Activated CD4-positive, alpha-beta memory T cell treated with anti-CD3 and anti-CD28 coated beads, Interleukin-2, amount 10 ng/mL, durations not matched to agents 7 days and 5 days (primary cell): ENCODE data around the gene REPS2. TPM values are rescaled to one million over a fixed set of nuclear protein-coding genes. Genes with fewer than 3 reads are reported as not detected.

Experiments
- CTCF ChIA-PET: fragments of 350-600 bp; sonication (Branson Sonifier 250); formaldehyde crosslinking; loops from one replicate; lab custom pipeline; 2021; ENCODE audit warnings: antibody characterized with exemption, inconsistent platforms; lab: Charles Lee
- POLR2A ChIA-PET: fragments of 350-600 bp; sonication (Branson Sonifier 250); formaldehyde crosslinking; loops from one replicate; lab custom pipeline; 2021; ENCODE audit warnings: antibody characterized with exemption; lab: Charles Lee
- DNase-seq: peaks from one replicate; pipeline ENCODE4 v3.0.0-alpha.2; 2020
- H3K27ac Mint-ChIP-seq: one replicate; pipeline ENCODE4 v1.8.0; 2021; ENCODE audit warnings: mild to moderate bottlenecking, mixed read lengths
- H3K27me3 Mint-ChIP-seq: one replicate; pipeline ENCODE4 v1.8.0; 2021; ENCODE audit warnings: mixed read lengths
- H3K36me3 Mint-ChIP-seq: one replicate; pipeline ENCODE4 v1.8.0; 2021; ENCODE audit warnings: low read depth, mixed read lengths
- H3K4me1 Mint-ChIP-seq: one replicate; pipeline ENCODE4 v1.8.0; 2021; ENCODE audit warnings: mixed read lengths
- H3K4me3 Mint-ChIP-seq: one replicate; pipeline ENCODE4 v1.8.0; 2021; ENCODE audit warnings: mild to moderate bottlenecking, mixed read lengths
- H3K9me3 Mint-ChIP-seq: one replicate; pipeline ENCODE4 v1.8.0; 2021; ENCODE audit warnings: mixed read lengths
- total RNA-seq, 2 experiments: library from RNA; stranded (reverse); gene quantifications; one replicate each; pipeline ENCODE4 v1.2.3, GENCODE V29; 2021

REPS2 gene
- total RNA-seq, 2 experiments from 2014 or later, result 0.10 TPM

DNA sequence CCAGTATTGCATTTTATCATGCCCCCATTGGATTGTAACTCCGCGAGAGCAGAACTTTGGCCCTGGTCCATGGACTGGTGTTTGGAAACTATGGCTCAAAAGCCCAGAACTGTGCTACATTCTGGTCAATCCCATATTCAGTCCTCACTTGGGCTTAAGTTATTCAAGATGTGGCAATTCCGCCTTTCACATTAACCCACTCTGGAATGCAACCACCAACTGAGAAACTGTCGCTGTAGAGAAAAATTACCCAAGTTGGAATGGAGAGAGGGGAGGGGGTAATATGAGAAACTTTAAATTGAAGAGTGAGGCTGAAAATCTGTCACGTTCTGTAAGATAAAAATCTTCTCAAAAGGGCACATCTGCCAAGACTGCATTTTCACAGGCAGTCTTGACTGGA is 239.0 kb downstream of the REPS2 start:
- H3K4me3 Mint-ChIP-seq, result no peak overlapping the region
- no peaks in the 10 kb centered on the region for H3K27me3 Mint-ChIP-seq
- H3K36me3 Mint-ChIP-seq, result no peaks in the 10 kb centered on the region
- no peak for DNase-seq
- no peaks in the 10 kb centered on the region for H3K9me3 Mint-ChIP-seq
- ChIA-PET POLR2A (no interaction called here), CTCF (no interaction called here)
- no peak overlapping the region for H3K27ac Mint-ChIP-seq
- H3K4me1 Mint-ChIP-seq, result no peaks in the 10 kb centered on the region

DNA sequence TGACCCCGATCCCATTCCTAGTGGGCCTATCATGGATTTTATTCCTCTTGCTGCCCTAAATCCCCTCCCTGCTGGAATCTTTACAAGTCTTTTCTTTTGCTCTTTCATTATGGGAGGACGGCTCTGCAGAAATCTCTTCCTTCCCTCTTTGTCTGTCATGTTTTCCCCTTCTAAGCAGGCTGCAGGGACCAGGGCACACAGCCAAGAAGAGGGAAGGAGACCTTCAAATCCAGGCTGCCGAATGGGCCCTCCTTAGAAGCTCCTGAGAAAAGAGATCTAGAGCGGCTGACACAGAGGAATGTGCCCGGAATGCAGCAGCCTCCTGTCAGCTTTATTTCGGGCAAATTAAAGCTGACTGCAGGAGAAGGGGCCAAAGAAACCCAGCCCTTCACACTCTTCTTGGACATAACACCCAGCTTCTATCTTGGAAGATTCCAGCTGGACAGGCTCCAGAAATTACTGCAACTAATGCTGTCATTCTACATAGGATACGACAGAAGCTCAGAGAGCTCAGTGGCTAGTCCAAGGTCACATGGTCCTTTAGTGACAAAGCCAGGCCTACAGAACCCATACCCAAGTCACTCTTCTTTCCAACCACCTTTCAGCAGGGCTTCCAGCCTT is 240.8 kb downstream of the REPS2 start:
- Mint-ChIP-seq H3K4me1 (no peaks in the 10 kb centered on the region), H3K27ac (no peak overlapping the region), H3K36me3 (no peaks in the 10 kb centered on the region), H3K4me3 (no peak overlapping the region), H3K9me3 (no peaks in the 10 kb centered on the region), H3K27me3 (no peaks in the 10 kb centered on the region)
- CTCF ChIA-PET, result no interaction called here
- no peak for DNase-seq
- POLR2A ChIA-PET, result no interaction called here

DNA sequence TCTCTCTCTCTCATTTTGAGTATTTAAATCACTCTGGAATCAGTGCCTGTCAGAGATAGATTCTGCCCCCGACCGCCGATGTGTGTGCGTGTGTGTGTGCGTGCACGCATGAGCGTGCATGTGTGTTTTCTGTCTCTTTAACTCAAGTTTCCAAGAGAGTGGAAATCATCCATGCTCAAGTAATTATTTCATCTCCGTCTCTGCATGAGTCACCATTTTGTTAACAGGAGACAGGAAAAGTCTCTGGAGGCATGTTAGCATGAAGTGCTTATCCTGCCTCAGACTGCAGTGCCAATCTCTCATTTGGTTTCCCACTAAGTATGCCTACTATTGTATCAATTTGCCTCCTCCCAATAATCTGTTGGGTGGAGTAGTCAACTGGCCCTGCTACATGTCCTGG is 245.6 kb downstream of the REPS2 start:
- no peaks in the 10 kb centered on the region for H3K27me3 Mint-ChIP-seq
- no peaks in the 10 kb centered on the region for H3K9me3 Mint-ChIP-seq
- POLR2A ChIA-PET, result no interaction called here
- no peak for DNase-seq
- H3K27ac Mint-ChIP-seq, result no peak overlapping the region
- no peaks in the 10 kb centered on the region for H3K36me3 Mint-ChIP-seq
- no peak overlapping the region for H3K4me3 Mint-ChIP-seq
- no peaks in the 10 kb centered on the region for H3K4me1 Mint-ChIP-seq
- CTCF ChIA-PET, result no interaction called here

Other genes with a start within 250 kb of the REPS2 start
- 1 to 10 TPM; 4.8 to 5.1 TPM for gene CTPS2, start 234.0 kb upstream of the REPS2 start, total RNA-seq
- gene SYAP1, start 227.0 kb upstream of the REPS2 start, total RNA-seq, result 10 to 100 TPM; 16.4 to 19.2 TPM
- gene TXLNG, start 160.2 kb upstream of the REPS2 start, total RNA-seq, result 1 to 10 TPM; 9.4 to 9.8 TPM
- gene RBBP7, start 76.3 kb upstream of the REPS2 start, total RNA-seq, result 100 to 1,000 TPM; 137 to 140 TPM